ENCODE measurements around the gene BIRC3. TPM values are rescaled to one million over a fixed set of nuclear protein-coding genes. Genes with fewer than 3 reads are reported as not detected.

The BIRC3 gene
- 0.72 and 3.7 TPM in 2 replicates for total RNA-seq

GRCh38 chr11:102317099-102317767, at the start of gene BIRC3:
Gene BIRC3 (plus strand): TSS chr11:102317484. CDS start chr11:102324510, 7,026 bp downstream.

GRCh38 chr11:102346748-102347461, 29.6 kb downstream of the BIRC3 start, which contains the start of gene BIRC2:
Gene BIRC2 (plus strand): TSS chr11:102347214. CDS start chr11:102349855, 2,641 bp downstream.

Other genes starting within 250 kb of the BIRC3 start
- gene YAP1, start 207.0 kb upstream of the BIRC3 start, total RNA-seq, result 112 and 193 TPM in 2 replicates
- gene BIRC2, start 29.7 kb downstream of the BIRC3 start, total RNA-seq, result 44.7 and 50.0 TPM in 2 replicates
- gene TMEM123, start 135.3 kb downstream of the BIRC3 start, total RNA-seq, result 106 and 127 TPM in 2 replicates
- gene MMP7, start 213.3 kb downstream of the BIRC3 start, total RNA-seq, result 2.5 TPM in 1 of 2 replicates, not detected in the other

Measured in epithelial cell of alveolus of lung (primary cell).